GM23248 (cell line): Measurements from ENCODE around the gene HOXC13.

Experiments used
- EZH2 ChIP-seq: fragments of 200-600 bp; sonication (generic); IDR thresholded peaks from 2 replicates; pipeline ENCODE4 v1.6.1; 2018; ENCODE audit warnings: antibody characterized with exemption, mild to moderate bottlenecking; ENCODE audit not compliant: insufficient read depth, poor library complexity, severe bottlenecking
- EZH2phosphoT487 ChIP-seq: fragments of 200-600 bp; sonication (generic); IDR thresholded peaks from 2 replicates; pipeline ENCODE4 v1.6.1; 2018; ENCODE audit warnings: antibody characterized with exemption, moderate library complexity, mild to moderate bottlenecking, low read depth; ENCODE audit not compliant: insufficient read depth

DNA sequence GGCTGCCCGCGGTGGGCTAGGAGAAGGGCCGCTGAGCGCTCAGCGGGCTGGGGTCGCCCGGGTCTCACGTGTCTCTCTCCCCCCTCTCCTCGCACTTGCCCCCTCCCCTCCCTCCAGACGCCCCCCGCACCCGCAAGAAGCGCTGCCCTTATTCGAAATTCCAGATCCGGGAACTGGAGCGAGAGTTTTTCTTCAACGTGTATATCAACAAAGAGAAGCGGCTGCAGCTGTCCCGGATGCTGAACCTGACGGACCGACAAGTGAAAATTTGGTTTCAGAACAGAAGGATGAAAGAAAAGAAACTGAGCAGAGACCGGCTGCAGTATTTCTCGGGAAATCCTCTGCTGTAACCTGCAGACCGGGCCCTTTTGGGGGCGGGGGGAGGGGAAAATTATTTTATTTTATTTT is 36.4 kb downstream of the HOXC13 start:
- TF ChIP-seq EZH2phosphoT487 (no peak; the same call in 1 of the 2 replicates), EZH2 (peak; percentile 95)
